GM15510 (cell line): Measurements from ENCODE around the gene WDR75.

Source experiments
- POLR2A ChIP-seq: IDR thresholded peaks from 3 replicates; pipeline ENCODE4 v1.6.1; 2011; ENCODE audit warnings: borderline replicate concordance; ENCODE audit not compliant: insufficient read length; ENCODE audit errors: extremely low read depth

Gene WDR75

GRCh38 chr2:189440947-189441708, at the start of gene WDR75:
Gene WDR75 (plus strand): TSS chr2:189441474. CDS start chr2:189441493, 19 bp downstream.
- peak; percentile 90 for TF ChIP-seq POLR2A

- TF ChIP-seq POLR2A = no peak
Measured at GRCh38 chr2:189393440-189394111, 47.7 kb upstream of the WDR75 start.

- no peak for TF ChIP-seq POLR2A
Measured at GRCh38 chr2:189394525-189394924, 46.7 kb upstream of the WDR75 start.

- no peak for TF ChIP-seq POLR2A
Measured at GRCh38 chr2:189402932-189403331, 38.3 kb upstream of the WDR75 start.

- no peak for TF ChIP-seq POLR2A
Measured at GRCh38 chr2:189406586-189407233, 34.6 kb upstream of the WDR75 start.

GRCh38 chr2:189407281-189408209, 33.7 kb upstream of the WDR75 start:
- TF ChIP-seq POLR2A = no peak

- no peak for TF ChIP-seq POLR2A
Measured at GRCh38 chr2:189408294-189408693, 33.0 kb upstream of the WDR75 start.

- TF ChIP-seq POLR2A = no peak
Measured at GRCh38 chr2:189409131-189409530, 32.1 kb upstream of the WDR75 start.

GRCh38 chr2:189409647-189410046, 31.6 kb upstream of the WDR75 start:
- no peak for TF ChIP-seq POLR2A

- TF ChIP-seq POLR2A = no peak
Measured at GRCh38 chr2:189411860-189412259, 29.4 kb upstream of the WDR75 start.

- TF ChIP-seq POLR2A = no peak
Measured at GRCh38 chr2:189412330-189412953, 28.8 kb upstream of the WDR75 start.

GRCh38 chr2:189413249-189413648, 28.0 kb upstream of the WDR75 start:
- no peak for TF ChIP-seq POLR2A

- TF ChIP-seq POLR2A = no peak
Measured at GRCh38 chr2:189421644-189422043, 19.6 kb upstream of the WDR75 start.

GRCh38 chr2:189424961-189425360, 16.3 kb upstream of the WDR75 start:
- TF ChIP-seq POLR2A = no peak
